ENCODE measurements around the gene RNF182. TPM values are rescaled to one million over a fixed set of nuclear protein-coding genes. Genes with fewer than 3 reads are reported as not detected.

Gene RNF182
- total and polyA plus RNA-seq, 10 of the 15 experiments (the other 5 are each of a cell fraction or from before 2014, with no cell fraction given) = not detected

GRCh38 chr6:14017626-14018475, 93.1 kb downstream of the RNF182 start:
- H3K9me3 ChIP-seq (replicated peaks; ENCODE audit: control insufficient read depth, insufficient read depth, low read length) = no peaks in the 10 kb centered on the region; the same call in 2 of the 3 replicates
- H3K27ac ChIP-seq (ENCODE audit: control insufficient read depth, insufficient read depth) = no peak overlapping the region
- H3K4me3 ChIP-seq = no peak overlapping the region
- no TSS peak for BruUV-seq (replicated peaks)
- no peak overlapping the region for H3K9ac ChIP-seq (ENCODE audit: control insufficient read depth, insufficient read depth, low read length)
- no peaks in the 10 kb centered on the region for H4K20me1 ChIP-seq (ENCODE audit: control insufficient read depth, insufficient read depth)
- ChIA-PET RAD21 (ENCODE audit: unreplicated experiment) (no interaction called here), POLR2A (no interaction called here), CTCF (interaction anchor here (1.6 kb wide), 1 partner anchor 29 kb away, joined by 4 read pairs; no protein-coding TSS in a partner anchor), SMC1A (ENCODE audit: uncharacterized antibody, unreplicated experiment) (interaction anchor here (1.2 kb wide), 1 partner anchor 109 kb away, joined by 3 read pairs; no protein-coding TSS in a partner anchor)
- DNase-seq (ENCODE audit: low read depth, low spot score) = no peak
- no peaks in the 10 kb centered on the region for H3K36me3 ChIP-seq (ENCODE audit: control insufficient read depth in 2 of 2, insufficient read depth in 2 of 2, low read length in 1 of 2)
- intact Hi-C loops (cut with micrococcal nuclease; ENCODE audit: unreplicated experiment) = no loop called here
- H3K4me2 ChIP-seq (ENCODE audit: control insufficient read depth, insufficient read depth) = no peak overlapping the region
- no peak for ATAC-seq
- H2AFZ ChIP-seq (ENCODE audit: control insufficient read depth, low read depth, low read length) = no peak overlapping the region
- TF ChIP-seq BACH1 (IDR thresholded peaks at IDR 0.05; ENCODE audit: borderline replicate concordance) = no peak
- no peak for TF ChIP-seq JUNB (IDR thresholded peaks at IDR 0.05)
- no peak for TF ChIP-seq ZNF687 (IDR thresholded peaks at IDR 0.05)
- no peak for TF ChIP-seq ZBED1 (IDR thresholded peaks at IDR 0.05; ENCODE audit: borderline replicate concordance)
- no peak for TF ChIP-seq JUND (IDR thresholded peaks at IDR 0.05; ENCODE audit: low read depth, low read length)
- TF ChIP-seq RELB (IDR thresholded peaks at IDR 0.05; ENCODE audit: low read depth) = no peak
- no peak for TF ChIP-seq LARP7 (IDR thresholded peaks at IDR 0.05)
- TF ChIP-seq ETV6 (conservative IDR thresholded peaks at IDR 0.05 in 1 of 2, IDR thresholded peaks at IDR 0.05 in 1 of 2; ENCODE audit: borderline replicate concordance in 1 of 2, low read depth in 1 of 2) = no peak
- no peak for TF ChIP-seq POLR2AphosphoS5 (IDR thresholded peaks at IDR 0.05; ENCODE audit: low read length)
- no peak for TF ChIP-seq NFYA (IDR thresholded peaks at IDR 0.05; ENCODE audit: borderline replicate concordance, low read depth, low read length)
- TF ChIP-seq CEBPZ (IDR thresholded peaks at IDR 0.05; ENCODE audit: low read depth, low read length) = no peak
- TF ChIP-seq IRF4 (IDR thresholded peaks at IDR 0.05; ENCODE audit: low read depth, low read length) = no peak
- no peaks in the 10 kb centered on the region for H3K79me2 ChIP-seq (ENCODE audit: control insufficient read depth, insufficient read depth, low read length)
- no peaks in the 10 kb centered on the region for H3K4me1 ChIP-seq (ENCODE audit: control insufficient read depth, insufficient read depth, low read length)
- WGBS (ENCODE audit: insufficient coverage, insufficient replicate concordance, low lambda C conversion rate, missing lambda C conversion rate) = 55% methylated on average over 25 of the region's 46 CpGs
- in situ Hi-C loops (cut with MboI) = no loop called here
- H3K27me3 ChIP-seq (replicated peaks in 1 of 2; ENCODE audit: control insufficient read depth in 2 of 2, insufficient read depth in 2 of 2, low read length in 1 of 2) = peaks cover 3 to 4% of the 10 kb centered on the region in 2 experiments; a peak in 3 of 4 replicates
- FAIRE-seq = no peak
